DOHH2 (cell line): Measurements from ENCODE around the gene LY6G6F.

Experiments
- H3F3A ChIP-seq: fragments of 200-600 bp; sonication (generic), shearing (Covaris generic); 2 replicates; pipeline ENCODE4 v1.6.0; 2016; ENCODE audit warnings: antibody characterized with exemption, mild to moderate bottlenecking; ENCODE audit not compliant: control insufficient read depth, insufficient read depth
- H3K27ac ChIP-seq: fragments of 200-600 bp; sonication (generic); 2 replicates; pipeline ENCODE4 v1.5.1; 2014; ENCODE audit warnings: low read depth, mild to moderate bottlenecking, low read length, moderate library complexity
- H3K27me3 ChIP-seq: fragments of 200-600 bp; sonication (generic); 2 replicates; pipeline ENCODE4 v1.6.1; 2014; ENCODE audit warnings: mild to moderate bottlenecking, low read length, mixed read lengths; ENCODE audit not compliant: control insufficient read depth
- H3K36me3 ChIP-seq: fragments of 200-600 bp; sonication (generic); 2 replicates; pipeline ENCODE4 v1.6.1; 2014; ENCODE audit warnings: mild to moderate bottlenecking, low read length, moderate library complexity, mixed read lengths; ENCODE audit not compliant: control insufficient read depth
- H3K4me1 ChIP-seq: fragments of 200-600 bp; sonication (generic); 2 replicates; pipeline ENCODE4 v1.6.1; 2014; ENCODE audit warnings: mild to moderate bottlenecking, low read length, mixed read lengths; ENCODE audit not compliant: control insufficient read depth
- H3K4me2 ChIP-seq: fragments of 200-600 bp; sonication (generic); 2 replicates; pipeline ENCODE4 v1.6.0; 2014; ENCODE audit warnings: mild to moderate bottlenecking, low read length, moderate library complexity
- H3K4me3 ChIP-seq: fragments of 200-600 bp; sonication (generic); 2 replicates; pipeline ENCODE4 v1.5.1; 2014; ENCODE audit warnings: mild to moderate bottlenecking, low read length, mixed read lengths
- H3K79me2 ChIP-seq: fragments of 200-600 bp; sonication (generic); 2 replicates; pipeline ENCODE4 v1.6.1; 2014; ENCODE audit warnings: mild to moderate bottlenecking, low read length, mixed read lengths; ENCODE audit not compliant: control insufficient read depth
- H3K9me2 ChIP-seq: fragments of 200-600 bp; sonication (generic); replicated peaks from 2 replicates; pipeline ENCODE4 v1.6.1; 2014; ENCODE audit warnings: mild to moderate bottlenecking, low read length, mixed read lengths; ENCODE audit not compliant: control insufficient read depth
- H3K9me3 ChIP-seq: fragments of 200-600 bp; sonication (generic); 2 replicates; pipeline ENCODE4 v1.6.1; 2014; ENCODE audit warnings: antibody characterized with exemption, low read length, mixed read lengths; ENCODE audit not compliant: control insufficient read depth, insufficient read depth
- H4K20me1 ChIP-seq: fragments of 200-600 bp; sonication (generic); 2 replicates; pipeline ENCODE4 v1.6.0; 2014; ENCODE audit warnings: low read depth, mild to moderate bottlenecking, antibody characterized with exemption, low read length, moderate library complexity; ENCODE audit not compliant: control insufficient read depth, insufficient read depth
- CTCF ChIP-seq: fragments of 200-600 bp; sonication (generic); IDR thresholded peaks from one replicate; pipeline ENCODE4 v1.5.1; 2014; ENCODE audit warnings: antibody characterized with exemption, mild to moderate bottlenecking, low read depth, low read length; ENCODE audit not compliant: poor library complexity, severe bottlenecking
- EZH2phosphoT487 ChIP-seq: fragments of 200-600 bp; sonication (generic); IDR thresholded peaks from 2 replicates; pipeline ENCODE4 v1.6.1; 2017; ENCODE audit warnings: borderline replicate concordance, mild to moderate bottlenecking, antibody characterized with exemption, low read length, moderate library complexity, mixed read lengths

The LY6G6F gene

GRCh38 chr6:31683591-31683990 lies 23.1 kb upstream of the LY6G6F start:
- Histone ChIP-seq H3K27me3 (peaks cover 13% of the 10 kb centered on the region), H3K4me3 (no peak overlapping the region), H3K36me3 (peaks cover 18% of the 10 kb centered on the region), H3F3A (peaks cover 2% of the 10 kb centered on the region; the same call in 1 of the 2 replicates), H3K9me3 (no peaks in the 10 kb centered on the region), H3K4me2 (no peak overlapping the region), H3K4me1 (peaks cover 16% of the 10 kb centered on the region), H4K20me1 (no peaks in the 10 kb centered on the region), H3K79me2 (no peaks in the 10 kb centered on the region), H3K27ac (no peak overlapping the region), H3K9me2 (no peaks in the 10 kb centered on the region)
- TF ChIP-seq EZH2phosphoT487: no peak
- no peak for TF ChIP-seq CTCF

- no peak overlapping the region for H3K4me2 ChIP-seq
- no peaks in the 10 kb centered on the region for H3K9me3 ChIP-seq
- TF ChIP-seq EZH2phosphoT487 (no peak), CTCF (no peak)
- peaks cover 20% of the 10 kb centered on the region for H3K4me1 ChIP-seq
- no peaks in the 10 kb centered on the region for H3K27me3 ChIP-seq
- no peak overlapping the region for H3K27ac ChIP-seq
- H4K20me1 ChIP-seq: no peaks in the 10 kb centered on the region
- H3K4me3 ChIP-seq: no peak overlapping the region
- no peaks in the 10 kb centered on the region; the same call in 1 of the 2 replicates for H3F3A ChIP-seq
- peaks cover 41% of the 10 kb centered on the region for H3K36me3 ChIP-seq
- no peaks in the 10 kb centered on the region for H3K79me2 ChIP-seq
- no peaks in the 10 kb centered on the region for H3K9me2 ChIP-seq
Observed at GRCh38 chr6:31686483-31686882, 20.2 kb upstream of the LY6G6F start.

- TF ChIP-seq CTCF (no peak), EZH2phosphoT487 (no peak)
- Histone ChIP-seq H3K4me2 (no peak overlapping the region), H3K27ac (no peak overlapping the region), H3F3A (no peaks in the 10 kb centered on the region; the same call in 1 of the 2 replicates), H3K36me3 (peaks cover 47% of the 10 kb centered on the region), H3K4me3 (no peak overlapping the region), H3K79me2 (no peaks in the 10 kb centered on the region), H4K20me1 (no peaks in the 10 kb centered on the region), H3K4me1 (peaks cover 15% of the 10 kb centered on the region), H3K9me2 (no peaks in the 10 kb centered on the region), H3K27me3 (no peaks in the 10 kb centered on the region), H3K9me3 (no peaks in the 10 kb centered on the region)
Observed at GRCh38 chr6:31687321-31687720, 19.3 kb upstream of the LY6G6F start.
